Right ventricle myocardium inferior (tissue), 1 donor: Measurements from ENCODE around the gene ACIN1. TPM values are rescaled to one million over a fixed set of nuclear protein-coding genes. Genes with fewer than 3 reads are reported as not detected.
A peak's percentile ranks its signal among the peaks of the same experiment; 100 is the strongest.

ENCODE experiments used
- ATAC-seq: fragments of 200-7000 bp; cut with Tn5 transposase; one replicate; pipeline ENCODE4 v1.9.1; 2020; ENCODE audit warnings: mild to moderate bottlenecking, moderate library complexity
- DNase-seq: peaks from one replicate; pipeline ENCODE4 v3.0.0; 2021; ENCODE audit errors: missing footprints
- intact Hi-C: fragments of 100-400 bp; cut with DNase I; formaldehyde crosslinking; loops from one replicate; pipeline ENCODE4 v1.11.0; 2022
- total RNA-seq: library from RNA; stranded (reverse); fragmentation: NEBNext Ultra II Directional; extraction: Animal tissue kit (Norgen Biotek cat#: 25700); gene quantifications from one replicate; pipeline ENCODE4 v1.2.1, GENCODE V29; 2021
- donor health status: DM: no; HTN: yes; CAD: no; lungs with severe emphysema.

The ACIN1 gene
- total RNA-seq, 1 donor from 2014 or later: 73.9 TPM

DNA sequence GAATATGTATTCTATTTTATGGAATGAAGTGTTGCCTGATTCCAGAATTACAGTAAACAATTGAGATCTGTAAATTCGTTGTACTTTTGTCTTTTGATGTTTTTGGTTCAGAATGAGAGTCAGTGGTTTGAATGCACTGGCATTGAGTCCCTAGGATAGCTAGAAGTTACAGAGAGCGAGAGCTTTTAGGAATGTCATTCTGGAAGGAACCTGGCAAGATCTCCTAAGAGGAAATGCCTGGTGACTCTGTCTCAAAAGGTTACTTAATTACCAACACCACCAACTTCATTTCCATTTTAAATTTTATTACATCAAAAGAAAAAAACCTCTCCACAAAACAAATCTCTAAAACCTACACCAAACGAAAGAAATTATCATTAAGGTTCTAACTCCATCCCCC lies 30.1 kb upstream of the ACIN1 start:
- intact Hi-C loops: no loop called here
- no peak for ATAC-seq

DNA sequence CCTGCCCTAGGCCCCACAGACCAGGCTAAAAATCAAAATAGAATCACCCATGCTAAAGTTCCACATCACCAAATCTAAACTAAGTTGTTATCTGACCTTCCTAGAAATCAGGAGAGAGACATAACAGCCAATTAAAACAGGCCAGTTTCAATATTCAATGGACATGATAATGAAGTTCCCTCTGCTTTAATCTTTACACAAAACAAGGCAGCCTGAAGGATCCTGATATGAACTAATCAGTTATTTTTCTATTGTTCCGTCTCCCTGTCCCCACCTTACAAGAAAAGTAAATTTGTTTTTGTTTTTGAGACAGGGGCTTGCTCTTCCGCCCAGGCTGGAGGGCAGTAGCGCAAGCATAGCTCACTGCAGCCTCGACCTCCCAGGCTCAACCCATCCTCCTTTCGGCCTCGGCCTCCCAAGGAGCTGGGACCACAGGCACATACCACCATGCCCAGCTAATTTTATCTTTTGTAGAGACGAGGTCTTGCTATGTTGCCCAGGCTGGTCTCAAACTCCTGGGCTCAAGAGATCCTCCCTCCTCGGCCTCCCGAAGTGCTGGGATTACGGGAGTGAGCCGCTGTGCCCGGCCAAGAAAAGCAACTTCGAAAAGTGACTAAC lies 29.5 kb upstream of the ACIN1 start:
- intact Hi-C loops: loop anchor here (5.0 kb wide), 1 partner anchor 173 kb away; no protein-coding TSS in a partner anchor
- ATAC-seq (no peak), DNase-seq (no peak)

More for the DNA sequence above, 30.1 kb upstream of the ACIN1 start:
- no peak for DNase-seq

- DNase-seq (peak; percentile 84), ATAC-seq (peak; percentile 73)
- intact Hi-C loops: loop anchor here (5.0 kb wide), 1 partner anchor 174 kb away; no protein-coding TSS in a partner anchor
These were observed 28.5 kb upstream of the ACIN1 start for GRCh38 chr14:23123419-23123818.

- intact Hi-C loops: loop anchor here (5.0 kb wide), 1 partner anchor 175 kb away; no protein-coding TSS in a partner anchor
- DNase-seq: no peak
- no peak for ATAC-seq
These were observed 27.1 kb upstream of the ACIN1 start for GRCh38 chr14:23122086-23122485.

- intact Hi-C loops: loop anchor here (1.0 to 5.0 kb wide), 4 partner anchors 33 to 176 kb away; partner anchors contain the start of gene SLC7A8
- ATAC-seq (peak; percentile 29), DNase-seq (no peak)
These were observed 26.4 kb upstream of the ACIN1 start for GRCh38 chr14:23121361-23121771.

DNA sequence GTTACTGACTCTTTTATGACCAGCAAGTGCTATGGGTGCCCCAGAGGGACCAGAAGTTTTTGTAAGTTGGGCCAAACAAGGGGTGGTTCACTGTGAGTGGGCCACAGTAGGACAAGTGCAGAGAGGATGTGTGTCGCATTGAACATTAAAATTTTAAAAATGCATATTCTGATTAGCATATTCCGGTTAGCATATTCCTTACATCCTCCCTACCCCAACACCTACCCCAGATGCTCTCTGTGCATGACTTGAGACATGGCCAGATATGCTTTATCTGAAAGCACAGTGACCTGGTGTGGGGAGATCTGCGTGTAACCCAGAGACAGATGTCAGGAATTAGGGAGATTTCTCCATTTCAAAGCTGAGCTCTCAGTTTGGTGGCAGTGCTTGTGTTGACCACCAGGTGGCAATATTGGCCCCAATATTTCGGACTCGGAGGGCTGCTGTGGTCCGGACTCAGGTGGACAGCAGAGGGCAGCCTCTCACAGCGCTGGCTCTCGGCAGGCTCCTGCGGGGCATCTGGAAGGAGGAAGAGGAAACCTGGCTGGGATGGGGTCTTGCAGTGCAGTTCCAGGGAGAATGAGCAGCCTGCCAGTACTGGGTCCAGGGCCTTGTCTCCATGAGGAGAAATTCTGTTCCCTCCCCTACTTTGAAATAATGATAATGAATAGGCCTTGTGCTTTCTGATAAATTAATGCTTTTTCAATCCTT lies 25.8 kb upstream of the ACIN1 start:
- intact Hi-C loops: loop anchor here (1.0 to 5.0 kb wide), 4 partner anchors 34 to 177 kb away; partner anchors contain the start of gene SLC7A8
- DNase-seq (peak; percentile 93), ATAC-seq (peak; percentile 81)

DNA sequence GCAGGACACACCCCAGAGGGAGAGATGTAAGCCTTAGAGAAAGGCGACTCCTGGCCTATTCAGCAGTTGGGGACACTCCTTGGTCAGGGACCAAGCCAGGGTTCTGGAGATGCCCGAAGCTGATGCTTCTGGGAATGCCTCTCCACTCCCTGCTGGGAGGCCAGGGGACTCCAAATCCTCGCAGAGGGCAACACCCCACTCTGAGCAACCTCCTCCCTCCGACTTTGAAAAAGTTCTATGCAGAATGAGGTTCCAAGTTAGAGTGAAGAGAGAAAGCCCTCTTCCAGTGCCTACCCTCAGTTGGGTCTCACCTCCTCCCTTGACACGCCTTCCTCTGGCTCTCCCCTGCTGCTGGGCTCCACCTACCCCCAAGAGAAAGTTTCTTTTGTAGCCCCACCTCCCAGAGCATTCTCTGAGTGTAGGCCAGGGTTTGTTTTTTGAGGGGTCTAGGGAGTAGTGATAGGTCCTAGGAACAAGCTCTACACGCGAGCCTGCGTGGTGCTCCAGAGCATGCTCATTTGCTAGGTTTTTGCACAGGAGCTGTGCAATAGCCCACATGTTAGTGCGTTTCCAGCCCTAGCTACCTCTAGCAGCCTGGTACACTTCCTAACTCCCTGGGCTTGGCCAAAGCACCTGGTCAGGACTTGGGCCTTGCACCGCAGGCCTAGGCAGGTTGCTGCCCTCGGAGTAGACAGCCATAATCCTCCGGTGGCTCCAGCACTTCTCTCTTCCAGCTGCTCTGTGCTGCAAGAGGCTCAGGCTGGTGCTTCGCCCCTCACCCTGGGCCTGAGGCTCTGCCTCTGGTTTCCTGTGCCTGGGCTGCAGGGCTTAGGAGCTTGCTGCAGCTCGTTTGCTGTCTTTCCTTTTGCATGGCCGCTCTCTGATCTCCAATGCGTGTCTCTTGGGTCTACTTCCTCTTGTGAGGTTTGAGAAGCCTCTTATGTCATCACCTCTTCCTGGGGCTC lies 24.7 kb upstream of the ACIN1 start:
- DNase-seq (peak; percentile 68), ATAC-seq (no peak)
- intact Hi-C loops: loop anchor here (2.0 to 5.0 kb wide), 2 partner anchors 35 to 178 kb away; no protein-coding TSS in a partner anchor

- DNase-seq: no peak
- no peak for ATAC-seq
- intact Hi-C loops: no loop called here
These were observed 23.8 kb upstream of the ACIN1 start, which contains the start of gene CEBPE for GRCh38 chr14:23118506-23119362. CEBPE (minus strand) TSS chr14:23119255; CDS start chr14:23119091, 164 bp downstream.

GRCh38 chr14:23117371-23118020 lies 22.6 kb upstream of the ACIN1 start:
- peak; percentile 79 for DNase-seq
- intact Hi-C loops: no loop called here
- ATAC-seq: no peak

DNA sequence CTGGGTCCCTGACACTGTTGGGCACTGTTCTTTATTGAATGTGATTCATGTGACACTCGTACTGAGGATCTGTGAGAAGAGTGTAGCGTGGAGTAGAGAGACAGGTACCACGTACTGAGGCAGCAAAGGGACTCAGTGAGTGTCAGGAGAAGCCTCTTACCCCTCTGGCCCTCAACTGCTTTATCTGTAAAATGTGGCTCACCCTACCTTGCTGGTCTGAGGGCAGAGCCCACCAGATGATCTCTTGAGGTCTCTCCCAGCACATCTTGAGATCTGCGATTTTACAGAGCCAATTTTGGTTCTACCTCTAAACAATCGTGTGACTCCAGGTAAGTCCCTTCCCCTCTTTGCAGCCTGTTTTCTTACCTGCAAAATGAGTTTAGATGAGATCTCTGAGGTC lies 21.0 kb upstream of the ACIN1 start:
- ATAC-seq: no peak
- intact Hi-C loops: no loop called here

DNA sequence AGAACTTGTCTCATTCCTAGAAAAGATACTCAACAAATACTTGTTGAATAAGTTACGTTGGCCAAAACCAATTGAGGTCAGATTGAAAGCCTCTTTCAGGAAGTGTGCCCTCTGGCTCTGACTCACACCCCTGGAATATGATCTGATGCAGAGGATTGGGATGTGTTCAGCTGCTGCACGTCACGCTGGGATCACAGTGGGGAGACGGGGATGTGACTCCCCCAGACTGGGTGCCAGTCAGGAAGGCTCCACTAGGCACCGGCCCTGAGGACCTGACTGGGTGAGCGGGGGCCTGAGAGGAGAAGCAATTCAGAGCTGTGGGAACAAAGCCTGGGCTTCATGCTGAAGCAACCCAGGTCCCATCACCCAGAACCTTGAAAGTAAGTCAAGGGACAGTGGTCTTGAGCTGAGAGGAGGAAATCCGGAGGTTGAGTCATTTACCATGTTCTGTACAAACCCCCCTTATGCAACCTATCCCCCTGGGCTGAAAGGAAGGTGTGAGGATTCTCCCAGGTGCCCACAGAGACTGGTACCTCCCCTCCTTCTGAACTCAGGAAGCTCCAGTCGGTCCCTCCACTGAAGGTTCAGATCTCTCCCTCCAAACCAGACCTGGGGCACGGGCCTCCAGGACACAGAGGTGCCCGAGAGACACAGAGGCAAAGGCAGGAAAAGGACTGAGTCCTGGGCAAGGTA lies 20.2 kb upstream of the ACIN1 start:
- no peak for ATAC-seq
- no peak for DNase-seq
- intact Hi-C loops: no loop called here

More for the DNA sequence above, 21.0 kb upstream of the ACIN1 start:
- DNase-seq: no peak

DNA sequence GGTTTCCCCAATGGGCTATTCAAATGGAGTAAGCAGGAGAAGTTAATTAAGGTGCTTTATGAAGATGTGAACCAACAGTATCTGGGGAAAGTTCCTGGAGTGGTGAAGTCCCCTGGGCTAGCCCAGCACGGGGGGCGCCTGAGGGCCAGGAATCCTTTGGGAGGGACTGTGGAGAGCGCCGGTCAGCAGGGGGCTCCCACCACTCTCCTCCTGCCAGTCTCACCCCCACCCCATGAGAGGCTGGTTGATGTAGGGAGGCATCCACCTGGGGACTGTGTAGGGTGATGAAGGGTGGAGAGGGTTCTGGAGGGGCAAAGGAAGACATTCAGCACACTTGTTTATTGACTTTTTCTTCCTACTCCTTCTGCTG lies 19.7 kb upstream of the ACIN1 start:
- intact Hi-C loops: no loop called here
- DNase-seq: no peak
- ATAC-seq: no peak

- ATAC-seq (no peak), DNase-seq (no peak)
- intact Hi-C loops: no loop called here
These were observed 19.2 kb upstream of the ACIN1 start for GRCh38 chr14:23114120-23114458.

DNA sequence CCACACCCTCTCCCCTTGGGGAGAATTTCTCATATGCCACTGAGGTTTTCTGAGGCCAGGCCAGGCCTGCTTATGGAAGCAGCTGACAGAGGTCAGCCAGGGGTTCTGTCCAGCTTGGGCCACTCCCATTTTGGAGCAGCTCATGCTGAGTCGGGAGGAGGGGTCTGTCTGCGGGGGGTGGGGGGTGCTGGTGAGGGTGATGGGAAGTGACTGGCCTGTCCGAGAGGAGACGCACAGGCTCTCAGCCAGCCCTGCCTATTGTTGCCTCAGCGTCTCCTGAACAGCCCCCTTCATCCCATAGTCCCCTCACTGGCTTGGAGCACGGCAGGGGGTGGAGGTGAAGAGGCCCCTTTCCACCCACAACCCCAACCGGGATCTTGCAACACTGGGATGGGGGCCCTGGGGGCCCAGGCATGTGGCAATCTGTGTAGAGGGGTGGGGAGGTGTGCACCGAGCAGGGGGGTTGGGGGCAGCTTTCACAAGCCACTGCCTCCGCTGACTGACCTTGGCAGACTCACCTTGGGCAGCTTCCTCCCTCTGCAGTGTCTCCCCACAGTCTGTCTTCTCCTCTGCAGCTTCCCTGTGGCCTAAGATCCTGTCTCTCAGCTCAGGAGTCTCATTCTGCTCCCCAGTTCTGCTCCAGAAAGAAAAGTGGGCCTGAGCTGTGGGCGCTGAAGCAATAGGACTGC lies 18.6 kb upstream of the ACIN1 start:
- DNase-seq: no peak

DNA sequence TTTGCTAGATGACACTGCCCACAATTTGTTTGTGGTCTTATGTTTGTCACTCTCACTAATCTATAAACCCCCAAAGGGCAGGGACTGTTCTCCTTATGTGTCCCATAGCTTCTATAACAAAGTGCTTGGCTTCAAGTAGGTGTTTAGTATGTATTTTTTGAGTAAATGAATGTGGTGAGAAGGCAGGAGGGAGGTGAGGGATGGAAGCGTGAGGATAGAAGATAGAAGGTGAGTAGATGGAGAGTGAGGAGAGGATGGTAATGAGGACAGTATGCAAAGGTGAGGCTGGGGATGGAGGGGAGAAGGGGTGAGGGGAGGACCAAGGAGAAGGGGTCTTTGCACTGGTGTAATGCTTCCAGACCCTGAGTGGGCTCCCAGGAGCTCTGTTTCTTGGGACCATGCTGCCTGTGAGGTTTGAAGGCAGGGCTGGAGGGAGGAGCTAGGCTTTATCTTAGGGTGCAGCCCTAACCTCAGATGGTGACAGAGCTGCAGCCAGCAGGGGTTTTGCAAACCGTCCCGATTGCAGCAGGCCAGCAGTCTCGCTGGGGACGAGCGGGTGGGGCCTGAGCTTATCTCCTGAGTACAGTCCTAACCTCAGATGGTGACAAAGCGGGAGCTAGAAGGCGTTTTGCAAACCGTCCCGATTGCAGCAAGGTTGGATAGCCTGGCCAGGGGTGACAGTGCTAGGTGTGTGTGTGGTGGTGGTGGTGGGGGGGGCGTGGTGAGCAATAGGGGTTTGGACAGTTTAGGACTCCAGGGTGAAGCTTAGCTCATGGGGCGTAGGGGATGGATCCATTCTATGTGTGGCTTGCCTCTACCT lies 17.6 kb upstream of the ACIN1 start:
- DNase-seq (no peak), ATAC-seq (peak; percentile 56)
- intact Hi-C loops: no loop called here

More for the DNA sequence above, 18.6 kb upstream of the ACIN1 start:
- intact Hi-C loops: no loop called here
- ATAC-seq: no peak
